CD4-positive, alpha-beta T cell treated with Interleukin-1 beta for 1 hour (primary cell): ENCODE results near the gene SLC6A3.

Experiments
- DNase-seq, 2 donors: peaks; one replicate each; pipeline ENCODE4 v3.0.0-alpha.2; 2020 to 2022

The SLC6A3 gene

GRCh38 chr5:1404062-1404461 lies 41.2 kb downstream of the SLC6A3 start:
- DNase-seq, result no peak

- DNase-seq, result no peak
These were observed 42.5 kb downstream of the SLC6A3 start for GRCh38 chr5:1402611-1403255.

- DNase-seq, result no peak
These were observed 43.6 kb downstream of the SLC6A3 start for GRCh38 chr5:1401536-1402138.

GRCh38 chr5:1400936-1401335 lies 44.3 kb downstream of the SLC6A3 start:
- DNase-seq, result no peak

GRCh38 chr5:1400211-1400855 lies 44.9 kb downstream of the SLC6A3 start:
- DNase-seq, result no peak

- no peak for DNase-seq
These were observed 45.5 kb downstream of the SLC6A3 start for GRCh38 chr5:1399737-1400136.

GRCh38 chr5:1396293-1396816 lies 48.9 kb downstream of the SLC6A3 start:
- DNase-seq, result no peak

GRCh38 chr5:1394881-1395860 lies 50.1 kb downstream of the SLC6A3 start:
- DNase-seq, result no peak

- DNase-seq, result no peak
These were observed 51.4 kb downstream of the SLC6A3 start for GRCh38 chr5:1393571-1394501.

GRCh38 chr5:1392801-1393565 lies 52.3 kb downstream of the SLC6A3 start:
- DNase-seq, result peak in 1 of 2 donors; percentile 39

GRCh38 chr5:1392261-1392660 lies 53.0 kb downstream of the SLC6A3 start:
- DNase-seq, result no peak

GRCh38 chr5:1391691-1392090 lies 53.5 kb downstream of the SLC6A3 start:
- DNase-seq, result no peak

- no peak for DNase-seq
These were observed 54.2 kb downstream of the SLC6A3 start for GRCh38 chr5:1390861-1391600.

GRCh38 chr5:1390333-1390732 lies 54.9 kb downstream of the SLC6A3 start:
- no peak for DNase-seq

- no peak for DNase-seq
These were observed 56.8 kb downstream of the SLC6A3 start for GRCh38 chr5:1388383-1388967.

- no peak for DNase-seq
These were observed 57.4 kb downstream of the SLC6A3 start for GRCh38 chr5:1387876-1388275.

GRCh38 chr5:1387059-1387755 lies 58.0 kb downstream of the SLC6A3 start:
- DNase-seq, result no peak

- peak; percentile 79 to 82 for DNase-seq
These were observed 58.9 kb downstream of the SLC6A3 start for GRCh38 chr5:1386274-1386717.
